ENCODE measurements around the gene OR10H5.
A peak's percentile ranks its signal among the peaks of the same experiment; 100 is the strongest.
"Not testable (repeated sequence)": the region's sequence is repeated elsewhere in the genome, so short reads cannot be mapped to it uniquely, and the experiment has no call there.

Gene OR10H5

DNA sequence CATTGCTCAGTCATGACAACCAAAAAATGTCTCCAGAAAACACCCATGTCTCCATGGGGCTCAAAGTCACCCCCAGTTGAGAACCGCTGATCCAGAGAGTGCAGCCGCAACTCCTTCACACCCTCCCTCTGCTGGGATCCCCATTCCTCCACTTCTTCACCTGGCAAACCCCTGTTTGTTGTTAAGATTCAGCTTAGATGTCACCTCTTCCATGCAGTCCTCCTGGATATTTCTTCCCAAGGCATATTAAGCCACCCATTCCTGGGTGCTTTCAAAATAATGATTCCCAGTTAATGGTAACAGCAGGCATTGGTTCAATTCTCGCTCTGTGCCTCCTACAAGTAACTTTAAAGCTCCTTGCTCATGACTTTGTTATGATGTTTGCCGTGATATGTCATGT, 24.0 kb downstream of the OR10H5 start:
- no peak for DNase-seq (ENCODE audit: low read depth in 2 of 2)

DNA sequence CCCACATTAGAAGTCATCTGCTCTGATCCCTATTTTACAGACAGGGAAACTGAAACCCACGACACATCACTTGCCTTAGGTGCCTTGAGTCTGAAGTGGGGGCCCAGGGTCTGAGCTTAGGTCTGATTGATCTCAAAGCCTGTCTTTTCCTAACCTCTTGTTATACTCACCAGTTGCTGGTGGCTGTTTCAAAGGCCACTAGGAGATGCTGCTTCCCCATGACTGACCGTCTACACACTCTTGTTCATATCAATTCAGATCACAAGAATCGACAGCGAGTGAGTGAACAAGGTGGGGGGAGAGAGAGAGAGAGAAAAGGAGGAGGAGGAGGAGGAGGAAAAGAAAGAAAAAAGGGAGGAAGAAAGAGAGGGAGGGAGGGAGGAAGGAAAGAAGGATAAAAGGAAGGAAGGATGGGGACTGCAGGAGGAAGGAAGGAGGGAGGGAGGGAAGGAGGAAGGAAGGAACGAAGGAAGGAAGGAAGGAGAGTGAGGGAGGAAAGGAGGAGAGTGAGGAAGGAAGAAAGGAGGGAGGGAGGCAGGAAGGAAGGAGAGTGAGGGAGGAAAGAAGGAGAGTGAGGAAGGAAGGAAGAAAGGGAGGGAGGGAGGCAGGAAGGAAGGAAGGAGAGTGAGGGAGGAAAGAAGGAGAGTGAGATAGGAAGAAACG, 24.7 kb downstream of the OR10H5 start:
- DNase-seq (ENCODE audit: low read depth in 2 of 2): peak in 1 of 2 donors; percentile 13

DNA sequence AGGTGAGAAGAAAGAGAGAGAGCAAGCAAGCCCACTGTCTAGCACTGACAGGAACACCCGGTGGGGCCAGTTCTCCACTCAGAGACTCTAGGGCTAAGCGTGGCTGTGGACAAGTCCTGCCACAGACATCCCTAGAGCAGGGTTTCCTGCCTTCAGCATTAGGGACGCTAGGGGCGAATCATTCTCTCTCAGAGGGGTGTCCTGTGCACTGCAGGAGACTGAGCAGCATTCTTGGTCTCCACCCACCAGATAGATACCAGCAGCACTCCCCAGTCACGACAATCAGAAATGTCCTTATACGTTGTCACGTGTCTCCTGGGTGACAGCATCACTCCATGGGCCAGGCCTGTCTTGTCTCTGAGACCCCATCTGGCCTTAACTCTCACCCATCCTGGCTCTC, 26.5 kb downstream of the OR10H5 start:
- no peak for DNase-seq (ENCODE audit: low read depth in 2 of 2)

DNA sequence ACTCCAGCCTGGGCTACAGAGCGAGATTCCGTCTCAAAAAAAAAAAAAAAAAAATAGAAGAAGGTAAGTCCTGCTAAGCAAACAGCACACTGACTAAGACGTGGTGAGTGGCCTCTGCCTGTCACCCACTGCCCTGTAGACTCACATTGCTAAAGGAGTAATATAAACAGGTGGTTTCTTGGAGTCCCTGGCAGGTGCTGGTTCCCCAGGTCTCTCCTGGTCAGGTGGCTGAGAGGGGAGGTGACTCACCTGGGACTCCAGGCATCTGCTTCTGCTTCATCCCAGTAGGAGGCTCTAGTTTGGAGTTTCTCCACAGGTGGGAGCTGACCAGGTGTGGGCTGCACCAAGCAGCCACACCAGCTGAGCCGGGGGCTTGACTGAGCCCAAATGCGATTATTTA, 27.8 kb downstream of the OR10H5 start, which contains the start of gene OR10H1:
Gene OR10H1, minus strand, starts transcription at position 359 of the 400 bp plus-strand sequence. CDS start 7,627 bp downstream, outside the sequence.
- DNase-seq (ENCODE audit: low read depth in 2 of 2): no peak

DNA sequence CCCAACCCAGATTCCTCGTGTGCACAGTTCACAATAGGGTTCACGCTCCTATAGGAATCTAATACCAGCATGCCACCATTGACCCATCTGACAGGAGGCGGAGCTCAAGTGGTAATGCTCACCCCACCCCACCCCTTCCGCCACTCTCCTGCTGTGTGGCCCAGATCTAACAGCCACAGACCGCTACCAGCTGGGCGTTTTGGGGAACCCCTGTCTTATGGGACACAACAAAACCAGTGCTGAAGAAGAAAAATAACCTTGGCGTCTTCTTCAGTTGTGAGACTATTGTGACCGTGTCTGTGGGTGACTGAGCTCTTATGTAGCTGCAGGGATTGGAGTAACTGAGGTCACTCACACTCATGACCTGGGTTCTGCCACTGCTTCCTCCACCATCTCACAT, 33.2 kb downstream of the OR10H5 start:
- DNase-seq (ENCODE audit: low read depth in 2 of 2): no peak

DNA sequence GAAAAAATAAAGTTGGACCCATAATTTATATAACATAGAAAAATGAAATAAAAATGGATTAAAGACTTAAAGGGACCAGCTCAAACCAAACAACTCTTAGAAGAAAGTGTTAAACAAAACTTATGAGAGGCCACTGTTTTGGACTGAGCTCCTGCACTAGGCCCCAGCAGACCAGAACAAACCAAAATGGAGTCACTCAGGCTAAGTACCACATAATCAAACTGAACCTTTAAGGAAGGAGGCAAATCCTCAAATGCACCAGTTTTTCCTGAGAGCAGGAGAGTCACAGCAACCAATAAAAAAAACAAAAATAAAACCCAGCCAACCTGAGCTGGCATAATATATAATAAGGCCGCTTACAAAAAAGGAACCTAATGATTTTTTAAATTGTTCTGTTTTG, 38.3 kb downstream of the OR10H5 start:
- DNase-seq (ENCODE audit: low read depth in 2 of 2): no peak

DNA sequence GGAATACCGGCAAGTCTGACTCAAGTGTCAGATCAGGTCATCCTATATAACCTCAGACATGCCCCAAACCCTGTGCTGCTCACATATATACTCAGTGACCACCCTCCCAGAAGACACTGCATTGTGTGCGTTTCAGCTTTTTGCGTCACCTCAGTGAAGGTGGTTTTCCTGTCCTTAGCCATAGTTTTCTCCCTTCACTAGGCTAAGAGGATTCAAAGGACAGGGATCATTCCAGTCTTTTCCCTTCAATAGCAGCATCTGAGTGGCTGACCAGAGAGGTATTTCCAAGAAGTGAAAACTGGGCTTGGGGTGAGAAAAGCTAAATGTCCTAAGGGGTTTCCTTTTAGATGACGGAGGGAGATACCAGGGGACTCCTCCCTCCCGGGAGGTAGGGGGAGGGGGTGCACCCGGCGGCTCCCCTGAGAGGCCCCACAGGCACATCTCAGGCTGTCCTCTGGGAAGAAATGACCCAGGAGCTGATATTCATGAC, 40.7 kb downstream of the OR10H5 start:
- no peak for DNase-seq (ENCODE audit: low read depth in 2 of 2)

DNA sequence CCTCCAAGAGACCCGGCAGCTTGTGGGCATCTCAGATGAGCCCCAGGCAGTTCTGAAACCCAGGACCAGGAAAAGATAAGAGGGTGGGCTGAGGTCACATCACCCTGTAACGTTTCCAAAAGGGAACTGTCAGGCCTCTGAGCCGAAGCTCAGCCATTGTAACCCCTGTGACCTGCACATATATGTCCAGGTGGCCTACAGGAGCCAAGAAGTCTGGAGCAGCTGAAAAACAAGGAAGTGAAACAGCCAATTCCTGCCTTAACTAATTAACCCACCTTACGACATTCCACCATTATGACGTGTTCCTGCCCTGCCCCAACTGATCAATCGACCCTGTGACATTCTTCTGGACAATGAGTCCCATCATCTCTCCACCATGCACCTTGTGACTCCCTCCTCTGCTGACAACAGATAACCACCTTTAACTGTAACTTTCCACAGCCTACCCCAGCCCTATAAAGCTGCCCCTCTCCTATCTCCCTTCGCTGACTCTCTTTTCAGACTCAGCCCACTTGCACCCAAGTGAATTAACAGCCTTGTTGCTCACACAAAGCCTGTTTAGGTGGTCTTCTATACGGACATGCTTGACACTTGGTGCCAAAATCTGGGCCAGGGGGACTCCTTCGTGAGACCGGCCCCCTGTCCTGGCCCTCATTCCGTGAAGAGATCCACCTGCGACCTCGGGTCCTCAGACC, 41.3 kb downstream of the OR10H5 start:
- not testable (repeated sequence) for DNase-seq (ENCODE audit: low read depth in 2 of 2)

DNA sequence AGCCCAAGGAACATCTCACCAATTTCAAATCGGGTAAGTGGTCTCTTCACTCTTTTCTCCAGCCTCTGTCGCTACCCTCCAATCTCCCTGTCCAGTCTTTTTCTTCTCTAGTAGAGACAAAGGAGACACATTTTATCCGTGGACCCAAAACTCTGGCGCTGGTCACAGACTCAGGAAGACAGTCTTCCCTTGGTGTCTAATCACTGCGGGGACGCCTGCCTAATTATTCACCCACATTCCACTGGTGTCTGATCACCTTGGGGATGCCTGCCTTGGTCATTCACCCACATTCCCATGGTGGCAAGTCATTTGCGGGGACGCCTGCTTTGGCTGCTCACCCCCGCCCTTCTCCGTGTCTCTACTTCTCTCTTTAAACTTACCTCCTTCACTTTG, 41.8 kb downstream of the OR10H5 start:
- no peak for DNase-seq (ENCODE audit: low read depth in 2 of 2)

DNA sequence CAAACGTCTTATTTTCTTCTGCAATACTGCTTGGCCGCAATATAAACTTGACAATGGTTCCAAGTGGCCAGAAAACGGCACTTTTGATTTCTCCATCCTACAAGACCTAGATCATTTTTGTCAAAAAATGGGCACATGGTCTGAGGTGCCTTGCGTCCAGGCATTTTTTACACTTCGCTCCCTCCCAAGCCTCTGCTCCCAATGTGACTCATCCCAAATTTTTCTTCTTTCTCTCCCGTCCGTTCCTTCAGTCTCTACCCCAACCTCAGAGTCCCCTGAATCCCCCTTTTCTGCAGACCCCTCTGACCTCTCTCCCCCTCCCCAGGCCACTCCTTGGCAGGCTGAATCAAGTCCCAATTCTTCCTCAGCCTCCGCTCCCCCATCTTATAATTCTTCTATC, 42.3 kb downstream of the OR10H5 start:
- no peak for DNase-seq (ENCODE audit: low read depth in 2 of 2)

DNA sequence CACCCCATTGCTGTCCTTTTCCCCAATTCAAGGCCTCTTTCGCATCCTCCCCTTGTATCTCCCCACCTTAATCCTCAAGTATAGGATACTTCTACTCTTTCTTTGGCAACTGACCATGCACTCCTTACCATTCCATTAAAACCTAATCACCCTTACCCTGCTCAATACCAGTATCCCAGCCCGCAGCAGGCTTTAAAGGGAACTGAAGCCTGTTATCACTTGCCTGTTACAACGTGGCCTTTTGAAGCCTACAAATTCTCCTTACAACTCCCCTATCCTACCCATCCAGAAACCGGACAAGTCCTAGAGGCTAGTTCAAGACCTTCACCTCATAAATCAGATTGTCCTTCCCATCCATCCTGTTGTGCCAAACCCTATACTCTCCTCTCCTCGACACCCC, 44.2 kb downstream of the OR10H5 start:
- DNase-seq (ENCODE audit: low read depth in 2 of 2): no peak

DNA sequence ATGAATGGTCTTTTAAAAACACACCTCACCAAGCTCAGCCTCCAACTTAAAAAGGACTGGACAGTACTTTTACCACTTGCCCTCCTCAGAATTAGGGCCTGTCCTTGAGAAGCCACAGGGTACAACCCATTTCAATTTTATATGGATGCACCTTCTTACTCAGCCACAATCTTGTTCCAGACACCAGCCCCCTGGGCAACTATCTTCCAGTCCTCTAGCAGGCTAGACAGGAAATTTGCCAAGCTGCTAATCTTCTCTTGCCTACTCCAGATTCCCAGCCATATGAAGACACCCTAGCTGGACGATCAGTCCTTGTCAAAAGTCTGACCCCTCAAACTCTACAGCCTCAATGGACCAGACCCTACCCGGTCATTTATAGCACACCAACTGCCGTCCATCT, 46.8 kb downstream of the OR10H5 start:
- not testable (repeated sequence) for DNase-seq (ENCODE audit: low read depth in 2 of 2)

DNA sequence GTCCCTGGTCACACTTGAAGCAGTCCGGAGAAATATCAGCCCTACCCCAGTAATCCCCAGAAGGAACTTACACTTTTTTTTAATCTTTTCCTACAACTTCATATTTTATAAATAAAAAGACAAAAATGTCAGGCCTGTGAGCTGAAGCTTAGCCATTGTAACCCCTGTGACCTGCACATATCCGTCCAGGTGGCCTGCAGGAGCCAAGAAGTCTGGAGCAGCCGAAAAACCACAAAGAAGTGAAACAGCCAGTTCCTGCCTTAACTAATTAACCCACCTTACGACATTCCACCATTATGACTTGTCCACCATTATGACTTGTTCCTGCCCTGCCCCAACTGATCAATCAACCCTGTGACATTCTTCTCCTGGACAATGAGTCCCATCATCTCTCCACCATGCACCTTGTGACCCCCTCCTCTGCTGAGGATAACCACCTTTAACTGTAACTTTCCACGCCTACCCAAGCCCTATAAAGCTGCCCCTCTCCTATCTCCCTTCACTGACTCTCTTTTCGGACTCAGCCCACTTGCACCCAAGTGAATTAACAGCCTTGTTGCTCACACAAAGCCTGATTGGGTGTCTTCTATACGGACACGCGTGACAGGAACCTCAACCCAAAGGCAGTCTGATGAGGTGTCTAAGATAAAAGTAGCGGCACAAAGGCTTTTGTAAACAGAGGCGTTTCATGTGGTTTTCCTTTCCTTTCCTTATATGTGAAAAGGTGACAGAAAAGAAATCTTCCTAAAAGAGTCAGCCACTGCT, 48.3 kb downstream of the OR10H5 start:
- DNase-seq (ENCODE audit: low read depth in 2 of 2): peak; percentile 10 to 13

DNA sequence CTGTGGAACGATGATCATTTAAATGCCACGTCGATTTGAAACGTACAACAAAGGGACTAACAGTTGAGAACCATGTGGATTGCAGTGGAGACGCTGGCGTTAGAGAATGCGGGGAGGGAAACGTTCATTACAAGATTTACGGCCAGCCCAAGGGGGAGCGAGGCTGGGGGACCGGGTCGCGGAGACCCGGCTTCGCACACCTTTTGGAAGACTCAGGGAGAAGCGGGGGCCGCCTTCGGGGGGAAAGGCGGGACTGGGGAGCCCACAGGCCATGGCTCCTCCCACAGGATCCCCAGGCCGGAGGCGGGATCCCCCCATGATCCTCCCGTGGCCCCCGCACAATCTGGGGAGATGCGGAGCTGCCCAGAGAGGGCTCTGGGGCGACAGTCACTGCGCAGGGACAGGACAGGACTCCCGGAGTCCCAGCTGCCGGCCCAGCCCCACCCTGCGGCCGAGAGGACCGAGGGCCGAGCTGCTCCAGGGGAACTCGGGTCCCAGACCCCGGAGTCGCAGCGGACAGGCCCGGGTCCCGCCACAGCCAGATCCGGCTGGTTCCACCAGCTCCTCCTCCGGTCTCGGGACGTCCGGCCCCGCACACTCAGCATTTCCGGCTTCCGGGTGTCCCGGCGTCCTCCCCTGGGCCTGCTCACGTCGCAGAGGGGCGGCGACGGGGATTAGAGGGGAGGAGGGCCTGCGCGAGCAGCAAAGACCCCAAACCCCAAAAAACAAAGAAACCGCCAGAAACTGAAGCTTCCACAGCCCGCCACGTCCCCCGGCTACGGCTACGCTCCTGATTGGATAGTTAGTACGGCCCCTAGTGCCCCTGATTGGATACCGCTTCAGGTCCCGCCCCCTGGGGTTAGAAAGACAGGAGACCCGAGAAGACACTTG, 49.1 kb downstream of the OR10H5 start:
- peak; percentile 87 to 90 for DNase-seq (ENCODE audit: low read depth in 2 of 2)

DNA sequence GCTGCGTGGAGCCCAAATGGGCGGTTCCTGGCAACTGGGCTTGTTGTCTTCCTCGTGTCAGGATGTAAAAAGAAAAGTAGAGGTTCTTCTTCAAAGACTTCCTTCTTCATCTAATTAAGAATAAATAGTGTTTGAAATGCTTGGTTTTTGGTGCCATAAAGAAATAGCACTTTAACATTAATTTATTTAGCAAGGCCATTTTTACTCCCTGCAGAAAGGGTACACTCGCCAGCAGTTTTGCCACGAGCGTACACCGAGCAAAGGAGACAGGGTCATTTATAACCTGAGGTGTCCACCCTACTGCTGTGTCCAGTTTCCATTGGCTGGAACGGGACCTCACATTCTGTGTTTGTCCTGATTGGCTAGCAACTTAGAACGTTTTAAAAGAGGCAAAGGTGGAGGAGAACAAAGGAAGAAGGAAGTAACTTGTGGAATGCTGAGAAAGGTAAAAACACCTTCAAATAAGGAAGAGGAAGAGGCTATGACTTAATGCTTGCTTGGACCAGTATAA, 49.8 kb downstream of the OR10H5 start:
- DNase-seq (ENCODE audit: low read depth in 2 of 2): no peak

DNA sequence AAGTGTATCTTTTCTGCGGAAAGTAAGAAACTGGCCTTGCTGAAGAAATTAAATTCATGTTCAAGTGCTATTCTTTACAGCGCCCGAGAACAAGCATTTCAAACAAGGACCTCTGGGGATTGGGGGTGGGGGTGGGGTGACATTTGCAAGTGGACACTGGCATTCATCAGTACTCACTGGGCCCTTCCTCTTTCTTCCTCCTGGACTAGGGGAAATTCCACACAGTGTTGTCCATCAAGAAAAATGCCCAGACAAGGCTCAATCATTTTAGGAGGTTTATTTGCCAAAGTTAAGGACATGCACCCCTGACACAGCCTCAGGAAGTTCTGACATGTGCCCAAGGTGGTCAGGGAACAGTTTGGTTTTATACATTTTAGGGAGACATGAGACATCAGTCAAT, 50.9 kb downstream of the OR10H5 start:
- DNase-seq (ENCODE audit: low read depth in 2 of 2): no peak

DNA sequence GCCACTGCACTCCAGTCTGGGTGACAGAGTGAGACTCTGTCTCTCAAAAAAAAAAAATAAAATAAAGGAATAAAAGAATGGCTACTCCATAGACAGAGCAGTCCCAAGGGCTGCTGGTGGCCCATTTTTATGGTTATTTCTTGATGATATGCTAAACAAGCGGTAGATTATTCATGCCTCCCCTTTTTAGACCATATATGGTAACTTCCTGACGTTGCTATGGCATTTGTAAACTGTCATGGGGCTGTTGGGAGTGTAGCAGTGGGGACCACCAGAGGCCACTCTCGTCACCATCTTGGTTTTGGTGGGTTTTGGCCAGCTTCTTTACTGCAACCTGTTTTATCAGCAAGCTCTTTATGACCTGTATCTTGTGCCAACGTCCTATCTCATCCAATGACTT, 52.4 kb downstream of the OR10H5 start:
- not testable (repeated sequence) for DNase-seq (ENCODE audit: low read depth in 2 of 2)

DNA sequence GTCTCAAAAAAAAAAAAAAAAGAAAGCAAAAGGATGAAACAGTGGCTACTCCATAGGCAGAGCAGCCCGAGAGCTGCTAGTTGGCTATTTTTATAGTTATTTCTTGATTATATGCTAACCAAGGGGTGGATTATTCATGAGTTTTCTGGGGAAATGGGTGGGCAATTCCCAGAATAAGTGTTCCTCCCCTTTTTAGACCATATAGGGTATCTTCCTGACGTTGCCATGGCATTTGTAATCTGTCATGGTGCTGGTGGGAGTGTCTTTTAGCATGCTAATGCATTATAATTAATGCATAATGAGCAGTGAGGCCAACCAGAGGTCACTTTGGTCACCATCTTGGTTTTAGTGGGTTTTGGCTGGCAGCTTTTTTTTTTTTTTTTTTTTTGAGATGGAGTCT, 53.4 kb downstream of the OR10H5 start:
- no peak for DNase-seq (ENCODE audit: low read depth in 2 of 2)

DNA sequence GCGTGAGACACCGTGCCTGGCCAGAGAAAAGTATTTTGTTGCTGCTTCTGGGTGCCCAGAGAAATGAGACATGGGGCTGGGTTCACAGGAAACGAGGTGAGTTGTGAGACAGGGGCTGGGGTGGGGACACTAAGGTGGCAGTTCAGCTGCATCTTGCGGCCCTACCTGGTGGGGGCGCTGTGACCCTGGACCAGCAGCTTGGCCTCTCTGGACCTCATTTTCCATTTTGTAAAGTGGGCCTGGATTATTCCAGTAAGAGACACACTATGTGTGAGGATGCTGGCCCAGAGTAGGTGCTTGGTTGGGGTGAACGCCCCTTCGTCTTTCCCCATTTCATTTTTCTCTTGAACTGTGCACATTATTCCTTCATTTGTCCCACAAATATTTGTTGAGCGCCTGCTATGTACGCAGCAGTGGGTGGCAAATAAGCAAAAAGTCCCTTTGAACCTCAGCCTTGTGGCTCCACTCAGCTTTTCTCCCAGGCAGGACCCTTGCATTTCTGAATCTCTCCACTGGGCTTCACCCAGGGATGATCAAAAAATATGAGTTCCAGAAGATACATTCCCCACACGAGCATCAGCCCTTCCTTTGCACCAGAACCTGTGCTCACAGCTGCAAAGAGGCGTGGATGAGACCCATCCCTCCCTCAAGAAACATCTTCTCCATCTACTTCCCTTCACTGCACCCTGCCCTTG, 54.6 kb downstream of the OR10H5 start:
- no peak for DNase-seq (ENCODE audit: low read depth in 2 of 2)

DNA sequence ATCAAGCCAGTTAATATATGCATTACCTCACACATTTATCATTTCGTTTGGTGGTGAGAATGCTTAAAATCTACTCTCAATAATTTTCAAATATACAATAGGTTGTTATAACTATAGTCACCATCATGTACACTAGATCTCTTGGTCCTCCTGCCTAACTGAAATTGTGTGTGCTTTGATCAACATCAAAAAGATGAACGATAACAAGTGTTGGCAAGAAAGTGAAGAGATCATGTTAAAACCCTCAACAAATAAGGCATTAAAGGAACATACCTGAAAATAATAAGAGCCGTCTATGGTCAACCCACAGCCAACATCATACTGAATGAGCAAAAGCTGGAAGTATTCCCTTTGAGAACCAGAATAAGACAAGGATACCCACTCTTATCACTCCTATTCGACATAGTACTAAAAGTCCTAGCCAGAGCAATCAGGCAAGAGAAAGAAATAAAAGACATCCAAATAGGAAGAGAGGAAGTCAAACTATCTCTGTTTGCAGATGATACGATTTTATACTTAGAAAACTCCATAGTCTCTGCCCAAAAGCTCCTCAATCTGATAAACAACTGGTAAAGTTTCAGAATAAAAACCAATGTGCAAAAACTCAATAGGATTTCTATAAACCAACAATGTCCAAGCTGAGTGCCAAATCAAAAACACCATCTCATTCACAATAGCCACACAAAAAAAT, 55.9 kb downstream of the OR10H5 start:
- no peak for DNase-seq (ENCODE audit: low read depth in 2 of 2)

All from stimulated activated CD8-positive, alpha-beta memory T cell treated with anti-CD3 and anti-CD28 coated beads, Interleukin-7, amount 100 ng/mL, for 1 hour (primary cell).